Measurements from ENCODE around the gene LRBA. TPM values are rescaled to one million over a fixed set of nuclear protein-coding genes. Genes with fewer than 3 reads are reported as not detected.

Gene LRBA
- total and polyA plus RNA-seq, 2 donors = 11.6 to 92.0 TPM

DNA sequence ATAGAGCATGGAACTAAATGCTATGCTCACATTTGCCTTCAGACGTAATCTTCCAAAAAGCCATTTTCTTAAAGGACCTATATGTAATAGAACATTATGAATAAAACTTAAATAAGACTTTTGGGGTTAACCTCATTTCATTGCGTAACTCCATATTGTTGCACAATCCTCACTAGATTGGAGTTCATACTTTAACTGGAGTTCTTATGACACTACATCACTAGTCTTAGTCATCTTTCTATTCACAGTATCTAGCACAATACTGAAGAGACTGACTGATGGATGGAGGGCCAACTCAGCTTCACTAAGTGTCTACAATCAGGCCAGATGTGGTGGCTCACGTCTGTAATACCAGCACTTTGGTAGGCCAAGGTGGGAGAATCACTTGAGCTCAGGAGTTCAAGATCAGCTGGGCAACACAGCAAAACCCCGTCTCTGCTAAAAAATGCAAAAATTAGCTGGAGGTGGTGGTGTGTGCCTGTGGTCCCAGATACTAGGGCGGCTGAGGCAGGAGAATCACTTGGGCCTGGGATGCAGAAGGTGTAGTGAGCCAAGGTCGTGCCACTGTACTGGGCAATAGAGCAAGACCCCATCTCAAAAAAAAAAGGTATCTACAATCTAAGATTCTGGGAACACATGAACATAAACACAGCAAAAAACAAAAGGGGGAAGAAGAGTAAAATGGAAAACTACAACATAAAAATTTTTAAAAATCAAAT lies 513.9 kb downstream of the LRBA start:
- whole genome bisulfite sequencing = 93% methylated on average over 6 of the region's 6 CpGs
- no peak overlapping the region for H3K27ac ChIP-seq (ENCODE audit: low read depth)
- DNase-seq (ENCODE audit: extremely low spot score) = no peak

DNA sequence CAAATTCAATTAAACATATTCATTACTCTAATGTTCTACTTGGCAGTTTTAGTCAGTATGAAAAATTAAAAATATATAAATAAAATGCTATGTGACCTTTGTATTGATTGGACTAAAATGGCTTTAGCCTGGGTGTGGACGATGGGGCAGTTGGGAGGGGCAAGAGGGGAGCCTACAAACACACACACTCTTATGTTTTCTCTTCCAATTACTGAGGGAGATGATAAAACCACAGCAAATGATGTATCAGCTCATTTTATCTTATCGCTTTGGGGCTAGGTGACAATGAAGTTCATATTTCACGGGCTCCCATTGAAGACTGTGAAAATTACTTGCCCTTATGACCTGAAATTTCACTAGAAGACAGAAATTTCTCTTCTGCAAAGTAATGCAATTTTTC lies 517.5 kb downstream of the LRBA start:
- DNase-seq (ENCODE audit: extremely low spot score) = no peak
- H3K4me3 ChIP-seq (ENCODE audit: low read depth, low read length) = no peak overlapping the region
- H3K4me1 ChIP-seq (ENCODE audit: insufficient read depth) = no peaks in the 10 kb centered on the region
- H3K36me3 ChIP-seq (ENCODE audit: insufficient read depth) = no peaks in the 10 kb centered on the region
- 91% methylated on average over 3 of the region's 3 CpGs for WGBS
- no peak overlapping the region for H3K27ac ChIP-seq (ENCODE audit: low read depth)

More for the DNA sequence above, 513.9 kb downstream of the LRBA start:
- Histone ChIP-seq H3K4me3 (ENCODE audit: low read depth, low read length) (no peak overlapping the region), H3K4me1 (ENCODE audit: insufficient read depth) (no peaks in the 10 kb centered on the region), H3K36me3 (ENCODE audit: insufficient read depth) (no peaks in the 10 kb centered on the region)

DNA sequence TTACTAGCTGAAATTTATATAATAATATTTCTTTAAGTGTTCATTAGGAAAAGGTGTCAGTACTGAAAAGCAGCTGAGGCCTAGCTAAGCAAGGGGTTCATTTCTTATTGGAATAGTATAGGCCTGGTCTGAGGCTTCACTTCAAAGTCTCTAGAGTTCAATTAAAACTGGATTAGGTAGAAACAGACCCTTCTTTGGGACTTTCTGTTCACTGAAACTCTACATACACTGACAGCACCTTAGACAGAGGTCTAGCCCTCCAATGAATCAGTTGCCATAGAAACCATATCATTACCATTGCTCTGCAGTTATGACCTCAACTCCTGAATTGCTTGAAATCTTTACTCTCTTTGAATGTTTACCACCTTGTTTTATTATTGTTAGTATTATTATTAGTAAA lies 519.5 kb downstream of the LRBA start:
- Histone ChIP-seq H3K4me3 (ENCODE audit: low read depth, low read length) (no peak overlapping the region), H3K27ac (ENCODE audit: low read depth) (no peak overlapping the region), H3K36me3 (ENCODE audit: insufficient read depth) (no peaks in the 10 kb centered on the region), H3K4me1 (ENCODE audit: insufficient read depth) (no peaks in the 10 kb centered on the region)
- no peak for DNase-seq (ENCODE audit: extremely low spot score)

DNA sequence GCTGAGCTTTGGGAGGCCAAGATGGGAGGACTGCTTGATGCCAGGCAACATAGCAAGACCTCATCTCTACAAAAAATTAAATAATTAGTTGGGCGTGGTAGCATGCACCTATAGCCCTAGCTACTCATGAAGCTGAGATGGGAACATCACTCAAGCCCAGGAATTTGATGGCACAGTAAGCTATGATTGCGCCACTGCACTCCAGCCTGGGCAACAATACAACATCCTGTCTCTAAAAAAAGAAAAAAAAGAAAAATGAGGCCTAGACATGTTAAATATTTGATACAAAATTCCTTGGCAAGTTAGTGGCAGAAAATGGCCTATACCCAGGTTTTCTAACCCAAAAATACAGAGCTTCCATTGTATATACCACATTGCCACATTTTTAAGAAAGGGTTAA lies 521.2 kb downstream of the LRBA start:
- Histone ChIP-seq H3K4me3 (ENCODE audit: low read depth, low read length) (no peak overlapping the region), H3K4me1 (ENCODE audit: insufficient read depth) (no peaks in the 10 kb centered on the region), H3K27ac (ENCODE audit: low read depth) (no peak overlapping the region), H3K36me3 (ENCODE audit: insufficient read depth) (no peaks in the 10 kb centered on the region)
- no peak for DNase-seq (ENCODE audit: extremely low spot score)
- WGBS = 100% methylated on average over 2 of the region's 2 CpGs

DNA sequence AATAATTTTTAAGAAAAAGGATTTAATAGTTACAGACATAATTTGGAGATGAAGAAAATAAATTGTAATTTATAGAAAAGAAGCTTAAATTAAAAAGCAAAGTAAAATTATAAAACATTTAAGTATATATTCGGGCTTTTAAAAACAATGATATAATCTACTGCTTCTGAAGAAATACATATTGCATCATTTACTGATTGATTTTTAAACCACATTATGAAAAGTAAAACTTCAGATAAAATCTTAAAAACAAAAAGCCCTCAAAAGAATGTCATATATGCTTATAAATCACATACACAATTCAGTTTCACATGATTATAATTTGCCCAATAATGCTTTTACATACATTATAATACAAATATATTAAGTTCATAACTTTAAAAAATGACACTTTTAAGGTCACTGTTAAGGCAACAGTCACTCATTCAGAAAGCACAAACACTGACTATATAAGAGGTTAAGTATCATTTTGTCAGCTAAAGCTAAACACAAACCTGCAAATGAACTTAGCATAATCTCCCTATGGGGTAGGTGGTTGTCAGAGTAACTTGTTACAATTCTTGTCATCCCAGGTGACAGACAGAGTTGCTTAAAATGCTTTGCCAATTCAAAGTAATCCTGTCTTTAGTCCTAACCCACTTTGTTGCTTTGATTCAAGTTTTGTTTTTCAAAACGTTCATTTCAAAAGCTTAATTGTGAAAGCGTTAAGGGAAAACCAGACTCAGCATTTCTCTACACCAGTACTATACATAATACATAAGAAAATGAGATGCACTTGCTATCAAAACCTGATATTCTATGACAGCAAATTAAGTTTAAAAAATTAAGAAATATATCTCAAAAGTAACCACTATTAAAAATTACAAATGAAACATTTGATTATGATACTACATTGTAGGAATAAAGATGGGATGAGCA lies 523.7 kb downstream of the LRBA start:
- DNase-seq (ENCODE audit: extremely low spot score) = no peak
- H3K27ac ChIP-seq (ENCODE audit: low read depth) = no peak overlapping the region
- H3K4me3 ChIP-seq (ENCODE audit: low read depth, low read length) = no peak overlapping the region
- no peaks in the 10 kb centered on the region for H3K4me1 ChIP-seq (ENCODE audit: insufficient read depth)
- 56% methylated on average over 3 of the region's 3 CpGs for WGBS
- H3K36me3 ChIP-seq (ENCODE audit: insufficient read depth) = no peaks in the 10 kb centered on the region

DNA sequence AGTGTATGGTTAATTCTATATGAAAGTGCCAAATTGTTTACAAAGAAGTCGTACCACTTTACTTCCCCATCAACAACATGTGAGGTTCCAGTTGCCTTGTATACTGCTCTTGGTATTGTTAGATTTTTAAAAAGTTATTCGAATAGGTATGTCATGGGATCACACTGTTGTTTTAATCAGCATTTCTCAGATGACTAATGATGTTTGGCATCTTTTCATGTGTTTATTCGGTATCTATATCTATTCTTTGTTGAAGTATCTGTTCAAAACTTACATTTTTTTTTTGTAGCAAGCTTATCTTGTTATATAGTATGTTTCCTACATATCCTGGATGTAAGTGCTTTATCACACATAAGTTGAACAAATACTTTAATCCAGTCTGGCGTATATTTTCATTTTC lies 532.5 kb downstream of the LRBA start:
- Histone ChIP-seq H3K36me3 (ENCODE audit: insufficient read depth) (no peaks in the 10 kb centered on the region), H3K4me3 (ENCODE audit: low read depth, low read length) (no peak overlapping the region), H3K4me1 (ENCODE audit: insufficient read depth) (no peaks in the 10 kb centered on the region), H3K27ac (ENCODE audit: low read depth) (no peak overlapping the region)
- 83% methylated on average over 4 of the region's 4 CpGs for WGBS
- DNase-seq (ENCODE audit: extremely low spot score) = no peak

DNA sequence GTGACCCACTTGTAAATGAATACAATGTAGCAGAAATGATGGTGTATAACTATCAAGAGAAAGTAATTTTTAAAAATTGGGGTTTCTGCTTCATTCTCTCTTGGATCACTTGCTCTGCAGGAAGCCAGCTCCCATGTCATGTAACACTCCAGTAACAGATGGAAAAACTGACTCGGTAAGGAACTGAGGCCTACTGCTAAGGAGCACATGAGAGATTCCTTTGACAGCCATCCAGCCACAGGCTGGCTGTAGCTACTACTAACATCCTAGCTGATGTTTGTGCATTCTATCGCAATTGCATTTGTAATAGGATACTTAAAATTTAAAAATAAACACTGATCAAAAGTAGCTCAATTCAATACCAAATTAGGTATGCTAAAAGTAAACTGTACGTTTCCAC lies 535.4 kb downstream of the LRBA start:
- WGBS = 72% methylated on average over 3 of the region's 3 CpGs

GRCh38 chr4:150477869-150478268 lies 537.2 kb downstream of the LRBA start:
- H3K36me3 ChIP-seq (ENCODE audit: insufficient read depth) = no peaks in the 10 kb centered on the region
- no peak overlapping the region for H3K27ac ChIP-seq (ENCODE audit: low read depth)
- no peak overlapping the region for H3K4me3 ChIP-seq (ENCODE audit: low read depth, low read length)
- WGBS = 87% methylated on average over 1 of the region's 1 CpG
- no peak for DNase-seq (ENCODE audit: extremely low spot score)
- H3K4me1 ChIP-seq (ENCODE audit: insufficient read depth) = no peaks in the 10 kb centered on the region

More for the DNA sequence above, 535.4 kb downstream of the LRBA start:
- Histone ChIP-seq H3K36me3 (ENCODE audit: insufficient read depth) (no peaks in the 10 kb centered on the region), H3K4me3 (ENCODE audit: low read depth, low read length) (no peak overlapping the region), H3K4me1 (ENCODE audit: insufficient read depth) (no peaks in the 10 kb centered on the region), H3K27ac (ENCODE audit: low read depth) (no peak overlapping the region)
- DNase-seq (ENCODE audit: extremely low spot score) = no peak

DNA sequence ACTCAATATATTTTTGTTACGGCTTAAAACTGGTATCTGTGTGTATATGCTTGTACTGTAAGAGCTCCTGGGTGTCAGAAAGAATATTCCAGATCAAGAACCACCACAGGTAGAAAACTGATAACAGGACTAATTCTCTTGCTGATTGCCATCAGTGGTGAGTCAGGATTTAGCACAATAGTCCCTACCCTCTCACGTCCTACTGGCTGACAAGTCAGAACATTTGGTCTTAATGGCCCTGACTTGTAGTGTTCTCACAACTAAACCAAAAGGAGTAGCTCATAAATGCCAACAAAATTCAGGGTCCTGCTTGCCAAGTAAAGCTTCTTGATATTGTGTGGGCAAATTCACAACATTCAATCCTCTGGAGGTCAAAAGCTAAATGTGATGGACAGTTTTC lies 538.3 kb downstream of the LRBA start:
- 91% methylated on average over 2 of the region's 2 CpGs for WGBS
- no peak for DNase-seq (ENCODE audit: extremely low spot score)

DNA sequence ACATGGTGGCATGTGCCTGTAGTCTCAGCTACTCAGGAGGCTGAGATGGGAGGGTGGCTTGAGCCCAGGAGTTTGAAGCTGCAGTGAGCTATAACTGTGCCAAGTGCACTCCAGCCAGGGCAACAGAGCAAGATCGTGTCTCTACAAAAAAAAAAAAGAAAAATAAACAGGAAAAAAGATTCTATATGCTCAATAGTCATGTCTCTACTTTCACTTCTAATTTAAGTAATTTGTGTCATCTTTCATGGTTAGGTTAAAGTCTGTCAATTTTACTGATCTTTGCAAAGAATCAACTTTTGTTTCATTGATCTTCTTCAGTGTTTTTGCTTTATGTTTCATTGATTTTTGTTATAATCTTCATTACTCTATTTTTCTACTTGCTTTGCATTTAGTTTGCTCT lies 539.3 kb downstream of the LRBA start:
- no peak for DNase-seq (ENCODE audit: extremely low spot score)
- Histone ChIP-seq H3K27ac (ENCODE audit: low read depth) (no peak overlapping the region), H3K36me3 (ENCODE audit: insufficient read depth) (no peaks in the 10 kb centered on the region), H3K4me1 (ENCODE audit: insufficient read depth) (no peaks in the 10 kb centered on the region), H3K4me3 (ENCODE audit: low read depth, low read length) (no peak overlapping the region)
- WGBS = 79% methylated on average over 1 of the region's 1 CpG

More for the DNA sequence above, 538.3 kb downstream of the LRBA start:
- Histone ChIP-seq H3K4me1 (ENCODE audit: insufficient read depth) (no peaks in the 10 kb centered on the region), H3K36me3 (ENCODE audit: insufficient read depth) (no peaks in the 10 kb centered on the region), H3K27ac (ENCODE audit: low read depth) (no peak overlapping the region), H3K4me3 (ENCODE audit: low read depth, low read length) (no peak overlapping the region)

- Histone ChIP-seq H3K4me3 (ENCODE audit: low read depth, low read length) (no peak overlapping the region), H3K36me3 (ENCODE audit: insufficient read depth) (no peaks in the 10 kb centered on the region), H3K4me1 (ENCODE audit: insufficient read depth) (no peaks in the 10 kb centered on the region), H3K27ac (ENCODE audit: low read depth) (no peak overlapping the region)
- WGBS = 79% methylated on average over 2 of the region's 2 CpGs
- no peak for DNase-seq (ENCODE audit: extremely low spot score)
Measured at GRCh38 chr4:150464523-150464922, 550.6 kb downstream of the LRBA start.

DNA sequence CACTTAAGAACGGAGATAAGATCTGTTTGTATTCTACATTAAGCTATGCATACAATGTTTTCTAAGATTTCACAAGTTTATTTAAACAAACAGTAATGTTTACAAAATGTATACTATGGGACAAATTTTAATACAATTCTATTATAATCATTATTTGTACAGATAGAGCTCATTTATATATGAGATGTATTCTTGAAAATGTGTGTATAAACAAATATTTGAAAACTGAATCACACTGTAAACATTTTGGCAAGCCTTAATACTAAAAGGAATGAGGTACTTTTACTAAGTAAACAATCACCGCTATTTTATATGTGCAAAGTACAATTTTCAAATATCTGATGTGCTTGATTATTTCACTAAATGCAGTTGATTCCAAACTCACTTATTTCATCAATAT lies 552.3 kb downstream of the LRBA start:
- Histone ChIP-seq H3K27ac (ENCODE audit: low read depth) (no peak overlapping the region), H3K4me1 (ENCODE audit: insufficient read depth) (no peaks in the 10 kb centered on the region), H3K4me3 (ENCODE audit: low read depth, low read length) (no peak overlapping the region), H3K36me3 (ENCODE audit: insufficient read depth) (no peaks in the 10 kb centered on the region)
- 58% methylated on average over 2 of the region's 2 CpGs for WGBS
- no peak for DNase-seq (ENCODE audit: extremely low spot score)

DNA sequence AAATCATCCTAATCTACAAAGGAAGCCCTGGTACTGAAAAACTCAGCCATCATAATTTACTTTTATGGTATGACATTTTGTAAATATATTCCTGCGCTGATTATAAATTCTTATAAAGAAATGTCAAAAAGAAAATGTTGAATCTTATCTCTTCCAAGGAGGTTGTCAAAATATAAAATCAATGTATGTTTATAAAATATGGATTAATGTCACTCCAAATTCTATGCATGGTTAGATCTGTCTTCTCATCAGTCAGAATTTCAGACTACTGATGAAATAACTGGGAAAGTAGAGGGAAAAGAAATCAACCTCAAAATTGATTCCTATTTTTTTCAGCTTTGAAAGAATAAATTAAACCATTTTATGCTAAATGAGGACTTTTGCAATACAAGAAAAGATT lies 553.1 kb downstream of the LRBA start:
- H3K36me3 ChIP-seq (ENCODE audit: insufficient read depth) = no peaks in the 10 kb centered on the region
- H3K4me1 ChIP-seq (ENCODE audit: insufficient read depth) = no peaks in the 10 kb centered on the region
- 98% methylated on average over 1 of the region's 1 CpG for WGBS
- H3K4me3 ChIP-seq (ENCODE audit: low read depth, low read length) = no peak overlapping the region
- H3K27ac ChIP-seq (ENCODE audit: low read depth) = no peak overlapping the region
- no peak for DNase-seq (ENCODE audit: extremely low spot score)

DNA sequence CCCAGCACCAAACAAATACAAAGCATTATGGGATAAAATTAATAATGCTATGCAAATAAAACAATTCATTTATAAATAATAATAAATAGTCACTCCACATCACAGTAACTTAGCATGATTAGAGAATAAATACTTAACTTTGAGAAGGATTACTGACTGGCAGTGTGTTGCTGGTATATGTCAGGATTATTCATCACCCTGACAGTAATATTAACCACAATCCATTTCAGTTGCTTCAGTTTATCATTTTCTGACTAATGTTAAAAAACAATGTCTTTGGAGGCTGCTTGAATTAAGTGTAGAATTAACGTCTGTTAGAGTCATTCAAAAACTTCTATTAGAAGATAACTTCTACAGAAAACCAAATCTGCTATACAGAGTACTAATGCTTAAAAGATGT lies 557.3 kb downstream of the LRBA start:
- no peaks in the 10 kb centered on the region for H3K4me1 ChIP-seq (ENCODE audit: insufficient read depth)
- DNase-seq (ENCODE audit: extremely low spot score) = no peak
- no peak overlapping the region for H3K27ac ChIP-seq (ENCODE audit: low read depth)
- no peaks in the 10 kb centered on the region for H3K36me3 ChIP-seq (ENCODE audit: insufficient read depth)
- WGBS = 72% methylated on average over 1 of the region's 1 CpG
- H3K4me3 ChIP-seq (ENCODE audit: low read depth, low read length) = no peak overlapping the region

Data from urinary bladder (tissue), 4 donors.